HT-29 (cell line): ENCODE results near the gene TNIP2. TPM values are rescaled to one million over a fixed set of nuclear protein-coding genes. Genes with fewer than 3 reads are reported as not detected.
A peak's percentile ranks its signal among the peaks of the same experiment; 100 is the strongest.
"Not testable (repeated sequence)": the region's sequence is repeated elsewhere in the genome, so short reads cannot be mapped to it uniquely, and the experiment has no call there.

Source experiments
- DNase-seq: peaks from one replicate; pipeline ENCODE4 v3.0.0-alpha.2; 2015; ENCODE audit warnings: low spot score
- total RNA-seq: library from RNA; depleted of rRNA; stranded (reverse); fragments of >200 nt; shearing (Covaris generic); gene quantifications from 2 replicates; pipeline ENCODE4 v1.2.3, GENCODE V29; 2014

The TNIP2 gene
- total RNA-seq, 1 experiment from 2014 or later = 99.9 TPM

DNA sequence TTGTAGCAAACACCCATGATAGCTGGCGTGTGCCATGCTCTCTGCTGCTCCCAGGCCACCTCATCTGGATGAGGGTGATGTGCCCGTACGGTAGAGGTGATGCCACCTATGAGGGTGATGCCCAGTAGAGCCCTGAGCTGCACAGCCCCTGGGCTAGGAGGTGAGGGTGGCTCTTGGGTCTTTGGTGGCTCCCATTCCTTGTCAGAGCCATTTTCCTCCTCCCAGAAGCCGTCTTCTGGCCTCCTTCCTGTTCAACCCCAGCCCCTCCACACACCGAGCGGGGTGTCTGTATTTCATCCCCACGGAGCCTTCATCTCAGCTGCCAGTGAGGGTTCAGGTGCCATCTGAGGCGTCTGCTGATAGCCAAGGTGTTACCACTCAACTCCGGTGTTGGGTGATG is 12.0 kb upstream of the TNIP2 start:
- DNase-seq = no peak

DNA sequence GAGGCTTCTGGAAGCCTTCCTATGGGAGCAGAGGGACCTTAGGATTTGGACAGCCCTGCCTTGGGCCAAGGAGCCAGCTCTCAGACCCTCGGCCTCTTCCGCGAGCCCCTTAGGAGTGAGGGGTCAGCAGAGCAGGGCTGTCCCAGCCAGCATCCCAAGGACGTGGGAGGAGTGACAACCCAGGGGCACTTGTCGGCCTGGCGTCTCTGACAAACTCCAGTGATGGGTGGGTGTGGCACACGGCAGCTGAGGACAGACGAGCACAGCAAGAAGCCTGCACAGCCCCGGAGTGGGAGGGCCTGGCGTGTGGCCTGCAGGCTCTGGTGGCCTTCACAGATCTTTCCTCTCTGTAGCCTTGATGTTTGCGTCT is 11.6 kb upstream of the TNIP2 start:
- DNase-seq = no peak

DNA sequence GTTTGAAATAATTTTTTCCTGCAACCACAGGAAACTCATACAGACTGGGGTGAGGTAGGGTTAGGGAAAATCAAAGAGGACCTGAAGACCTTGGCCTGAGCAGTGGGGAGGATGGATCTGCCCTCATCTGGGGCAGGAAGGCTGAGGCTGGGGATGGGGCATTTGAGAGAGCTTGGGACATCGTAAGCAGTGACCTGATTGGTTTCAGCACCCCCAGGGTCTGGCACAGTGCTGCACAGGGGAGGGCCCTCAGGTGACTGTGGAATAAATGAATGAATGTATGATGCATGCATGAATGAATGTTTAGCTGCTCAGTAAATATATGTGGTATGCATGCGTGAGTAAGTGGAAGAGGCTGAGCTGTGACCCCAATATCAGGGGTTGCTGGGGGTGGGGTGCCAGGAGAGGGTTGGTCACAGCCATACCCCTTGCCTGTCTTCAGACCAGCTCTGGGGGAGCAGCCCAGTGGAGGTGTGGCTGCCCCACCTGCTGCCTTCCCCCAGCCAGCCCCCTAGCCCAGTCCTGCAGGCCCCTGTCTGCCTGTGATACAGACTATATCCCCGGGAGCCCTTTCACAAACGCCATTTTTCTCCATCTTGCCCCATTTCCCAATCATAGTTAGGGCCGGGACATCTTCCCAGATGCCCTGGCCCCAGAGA is 11.0 kb upstream of the TNIP2 start:
- no peak for DNase-seq

DNA sequence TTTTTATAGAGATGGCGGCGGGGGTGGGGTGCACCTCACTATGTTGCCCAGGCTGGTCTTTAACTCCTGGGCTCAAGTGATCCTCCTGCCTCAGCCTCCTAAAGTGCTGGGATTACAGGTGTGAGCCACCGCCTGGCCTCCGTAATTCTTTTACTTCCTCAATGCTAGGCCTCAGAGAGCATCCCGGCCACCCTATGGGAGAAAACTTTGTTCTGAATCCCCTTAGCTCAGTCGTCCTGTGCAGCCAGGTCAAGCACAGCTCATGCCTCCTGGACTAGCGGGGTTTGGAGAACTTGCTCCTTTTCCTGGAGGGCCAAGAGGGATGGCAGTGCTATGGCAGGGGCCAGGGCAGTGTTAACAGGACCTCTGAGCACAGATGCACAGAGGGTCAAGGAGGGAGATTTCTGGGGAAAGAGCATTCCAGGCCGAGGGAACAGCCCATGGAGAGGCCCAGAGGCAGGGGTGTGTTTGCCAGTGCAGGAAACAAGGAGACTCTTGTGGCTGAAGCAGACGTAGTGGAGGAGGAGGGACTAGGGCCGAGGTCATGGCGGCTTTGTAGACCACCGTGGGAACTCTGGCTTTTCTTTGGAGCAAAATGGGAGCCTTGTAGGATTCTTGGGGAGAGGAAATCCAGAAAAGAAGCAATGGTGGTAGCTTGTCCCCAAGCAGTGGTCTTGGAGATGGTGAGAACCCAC is 9.8 kb upstream of the TNIP2 start:
- DNase-seq = no peak

DNA sequence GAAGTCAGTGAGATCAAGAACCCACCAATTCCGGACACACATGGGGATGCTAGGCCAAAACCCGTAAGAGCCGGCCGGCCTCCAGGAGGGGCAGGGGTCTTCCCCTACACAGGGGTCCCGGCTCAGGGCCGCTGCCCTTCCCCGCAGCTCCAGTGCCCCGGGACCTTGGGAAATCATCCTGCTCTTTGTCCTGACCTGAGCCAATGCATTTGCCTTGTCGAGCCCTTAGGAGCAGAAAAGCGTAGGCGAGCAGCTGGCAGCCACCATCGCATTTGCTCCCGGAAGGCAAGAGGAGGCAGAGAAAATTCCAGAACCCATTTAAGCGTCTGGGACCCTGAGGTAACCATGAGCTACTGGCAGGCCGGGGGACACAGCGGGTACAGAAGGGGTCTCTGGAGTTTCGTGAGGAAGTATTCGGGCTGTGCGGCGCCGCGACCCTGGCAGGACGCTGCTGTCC is 7.4 kb upstream of the TNIP2 start:
- no peak for DNase-seq

DNA sequence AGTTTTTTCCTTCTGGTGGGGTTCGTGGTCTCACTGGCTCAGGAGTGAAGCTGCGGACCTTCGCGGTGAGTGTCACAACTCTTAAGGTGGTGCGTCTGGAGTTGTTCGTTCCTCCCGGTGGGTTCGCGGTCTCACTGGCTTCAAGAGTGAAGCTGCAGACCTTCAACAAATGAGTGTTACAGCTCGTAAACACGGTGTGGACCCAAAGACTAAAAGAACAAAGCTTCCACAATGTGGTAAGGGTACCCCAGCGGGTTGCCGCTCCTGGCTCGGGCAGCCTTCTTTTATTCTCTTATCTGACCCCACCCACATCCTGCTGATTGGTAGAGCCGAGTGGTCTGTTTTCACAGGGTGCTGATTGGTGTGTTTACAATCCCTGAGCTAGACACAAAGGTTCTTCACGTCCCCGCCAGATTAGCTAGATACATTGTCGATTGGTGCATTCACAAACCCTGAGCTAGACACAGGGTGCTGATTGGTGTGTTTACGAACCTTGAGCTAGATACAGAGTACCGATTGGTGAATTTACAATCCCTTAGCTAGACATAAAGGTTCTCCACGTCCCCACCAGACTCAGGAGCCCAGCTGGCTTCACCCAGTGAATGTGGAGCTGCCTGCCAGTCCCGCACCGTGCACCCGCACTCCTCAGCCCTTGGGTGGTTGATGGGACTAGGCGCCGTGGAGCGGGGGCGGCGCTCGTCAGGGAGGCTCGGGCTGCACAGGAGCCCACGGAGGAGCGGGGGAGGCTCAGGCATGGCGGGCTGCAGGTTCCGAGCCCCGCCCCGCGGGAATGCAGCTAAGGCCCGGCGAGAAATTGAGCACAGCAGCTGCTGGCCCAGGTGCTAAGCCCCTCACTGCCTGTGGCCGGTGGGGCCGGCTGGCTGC is 6.6 kb upstream of the TNIP2 start:
- not testable (repeated sequence) for DNase-seq

DNA sequence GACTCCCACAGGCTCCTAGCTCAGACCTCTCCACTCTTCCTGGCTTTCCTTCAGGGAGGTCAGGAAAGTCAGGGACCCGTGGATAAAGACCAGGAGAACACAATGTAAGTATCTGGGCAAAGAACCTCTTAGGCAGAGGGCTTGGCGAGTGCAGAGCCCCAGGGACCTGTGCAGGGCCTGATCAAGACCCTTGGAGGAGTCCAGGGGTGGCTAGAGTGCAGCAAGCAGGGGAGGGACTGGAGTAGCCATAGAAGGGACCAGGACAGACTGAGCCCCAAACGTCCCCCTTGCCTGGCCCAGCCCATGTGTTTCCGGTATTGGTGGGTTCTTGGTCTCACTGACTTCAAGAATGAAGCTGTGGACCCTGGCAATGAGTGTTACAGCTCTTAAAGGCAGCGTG is 5.9 kb upstream of the TNIP2 start:
- no peak for DNase-seq

DNA sequence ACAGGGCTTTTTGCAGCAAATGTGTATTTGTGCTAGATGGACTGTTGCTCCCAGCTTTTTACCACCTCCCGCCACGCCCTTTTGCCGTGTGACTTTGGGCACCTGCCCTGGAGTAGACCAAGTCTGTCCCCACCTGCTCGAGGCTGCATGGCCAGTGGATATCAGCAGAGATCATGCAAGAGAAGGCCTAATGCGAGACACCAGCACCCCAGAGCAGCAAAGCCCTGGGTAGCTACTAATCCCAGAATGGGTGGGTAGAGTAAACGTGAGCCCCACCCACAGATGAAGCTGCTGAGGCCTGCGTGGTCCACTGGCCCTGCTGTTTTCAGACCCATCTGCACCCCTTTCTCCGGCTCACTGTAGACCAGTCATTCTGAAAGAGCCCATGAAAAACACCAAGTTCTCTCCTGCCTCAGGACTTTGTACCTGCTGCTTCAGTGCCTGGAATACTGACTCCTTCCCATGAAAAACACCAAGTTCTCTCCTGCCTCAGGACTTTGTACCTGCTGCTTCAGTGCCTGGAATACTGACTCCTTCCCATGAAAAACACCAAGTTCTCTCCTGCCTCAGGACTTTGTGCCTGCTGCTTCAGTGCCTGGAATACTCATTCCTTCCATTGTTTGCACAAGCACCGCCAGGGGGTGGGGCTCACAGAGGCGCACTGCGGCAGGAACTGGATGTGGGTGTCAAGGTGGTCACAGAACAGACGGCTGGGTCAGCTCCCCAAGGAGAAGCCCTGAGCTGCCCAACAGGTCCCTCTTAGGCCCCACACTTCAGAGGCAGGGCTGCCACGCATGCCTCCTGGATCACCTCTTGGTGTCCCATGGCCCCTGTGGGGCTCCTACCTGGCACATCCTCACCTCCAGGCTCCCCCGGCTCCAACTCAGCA is 5.1 kb upstream of the TNIP2 start:
- DNase-seq = peak; percentile 81

DNA sequence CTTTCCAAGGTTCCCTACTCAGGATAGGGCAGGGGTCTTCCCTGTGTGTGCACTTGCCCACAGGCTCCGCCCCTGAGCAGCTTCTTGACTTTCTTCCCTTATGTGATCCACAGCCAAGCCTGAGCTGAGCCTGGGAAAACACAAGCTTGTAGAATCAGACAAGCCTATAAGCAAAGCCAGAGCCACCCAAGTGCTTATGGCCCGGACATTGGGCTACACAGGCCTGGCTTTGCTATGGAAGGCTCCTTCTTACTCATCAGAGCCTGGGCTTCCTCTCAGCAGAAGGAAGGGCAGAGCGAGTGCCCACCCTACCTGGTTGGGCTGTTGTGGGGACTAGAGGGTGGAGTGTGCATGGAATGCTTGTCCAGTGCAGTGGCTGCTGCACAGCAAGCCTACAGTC is 1.3 kb upstream of the TNIP2 start:
- DNase-seq = peak; percentile 14

DNA sequence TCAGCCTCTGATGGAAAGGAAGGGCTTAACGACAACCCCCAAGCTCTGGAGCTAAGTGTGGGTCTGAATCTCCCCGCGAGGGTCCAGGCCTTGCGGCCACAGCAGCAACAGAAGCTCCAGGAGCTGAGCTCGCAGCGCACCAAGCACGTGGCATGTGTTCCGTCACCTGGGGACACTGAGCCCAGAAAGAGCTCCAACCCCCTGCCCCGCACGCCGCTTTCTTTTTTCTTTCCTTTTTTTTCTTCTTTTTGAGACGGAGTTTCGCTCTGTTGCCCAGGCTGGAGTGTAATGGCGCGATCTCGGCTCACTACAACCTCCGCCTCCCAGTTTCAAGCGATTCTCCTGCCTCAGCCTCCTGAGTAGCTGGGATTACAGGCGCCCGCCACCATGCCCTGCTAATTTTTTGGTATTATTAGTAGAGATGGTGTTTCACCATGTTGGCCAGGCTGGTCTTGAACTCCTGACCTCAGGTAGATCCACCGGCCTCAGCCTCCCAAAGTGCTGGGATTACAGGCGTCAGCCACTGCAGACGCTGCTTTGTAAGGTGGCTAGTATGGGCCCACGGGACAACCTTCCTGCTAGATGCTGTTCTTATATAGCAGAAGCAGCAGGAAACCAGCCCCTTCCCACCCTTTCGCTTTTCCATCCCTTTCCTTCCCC is 685 bp upstream of the TNIP2 start:
- no peak for DNase-seq

DNA sequence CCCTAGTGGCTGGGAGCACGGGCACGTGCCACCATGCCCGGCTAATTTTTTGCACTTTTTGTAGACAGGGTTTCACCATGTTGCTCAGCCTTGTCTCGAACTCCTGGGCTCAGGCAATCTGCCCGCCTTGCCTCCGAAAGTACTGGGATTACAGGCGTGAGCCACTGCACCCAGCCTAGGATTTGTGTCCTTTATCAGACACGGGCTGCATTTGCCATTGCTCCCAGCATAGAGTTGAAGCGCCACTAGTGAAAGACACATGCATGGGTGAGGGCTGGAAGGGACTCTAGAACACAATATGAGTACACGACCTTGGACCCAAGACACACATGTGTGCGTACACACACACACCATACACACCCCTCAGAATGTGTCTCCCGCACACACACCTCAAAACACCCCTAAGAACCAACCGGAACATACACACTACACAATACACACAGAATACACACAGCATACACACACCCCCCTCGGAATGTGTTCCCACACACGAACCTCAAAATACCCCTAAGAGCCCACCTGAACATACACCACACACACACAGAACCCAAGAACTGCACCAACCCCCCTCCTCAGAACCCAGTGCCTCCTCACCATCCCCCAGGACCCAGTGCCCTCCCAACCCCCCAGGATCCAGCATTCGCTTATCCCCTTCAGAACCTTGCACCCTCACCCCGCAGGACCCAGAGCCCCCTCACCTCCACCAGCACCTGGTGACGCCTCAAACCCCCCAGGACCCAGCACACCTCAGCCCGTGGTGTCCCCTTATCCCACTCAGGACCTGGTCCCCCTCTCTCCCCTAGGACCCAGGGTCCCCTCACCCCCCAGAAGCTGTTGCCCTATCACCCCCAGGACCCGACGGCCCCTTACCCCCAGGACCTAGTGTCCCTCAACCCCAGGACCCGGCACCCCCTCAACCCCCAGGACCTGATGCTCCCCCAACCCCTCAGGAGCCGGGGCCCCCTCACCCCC is 1.0 kb downstream of the TNIP2 start:
- no peak for DNase-seq

DNA sequence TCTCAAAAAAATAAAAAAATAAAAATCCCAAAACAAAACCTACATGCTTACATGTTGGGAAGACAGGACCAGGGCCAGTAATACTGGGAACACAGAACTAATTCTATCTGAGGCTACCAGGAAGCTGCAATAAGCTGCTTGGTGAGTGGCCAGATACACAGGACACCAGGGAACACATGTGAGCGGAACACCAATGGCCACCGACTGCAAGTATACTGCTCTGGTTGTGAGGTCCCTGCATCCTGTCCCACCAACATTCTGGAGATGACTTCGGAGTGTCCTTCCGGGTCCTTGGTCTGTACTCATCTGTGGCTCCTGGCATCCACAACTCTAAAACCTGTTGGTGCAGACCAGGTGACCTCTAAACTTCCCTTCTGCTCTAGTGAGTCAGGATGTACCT is 2.7 kb downstream of the TNIP2 start:
- DNase-seq = no peak

DNA sequence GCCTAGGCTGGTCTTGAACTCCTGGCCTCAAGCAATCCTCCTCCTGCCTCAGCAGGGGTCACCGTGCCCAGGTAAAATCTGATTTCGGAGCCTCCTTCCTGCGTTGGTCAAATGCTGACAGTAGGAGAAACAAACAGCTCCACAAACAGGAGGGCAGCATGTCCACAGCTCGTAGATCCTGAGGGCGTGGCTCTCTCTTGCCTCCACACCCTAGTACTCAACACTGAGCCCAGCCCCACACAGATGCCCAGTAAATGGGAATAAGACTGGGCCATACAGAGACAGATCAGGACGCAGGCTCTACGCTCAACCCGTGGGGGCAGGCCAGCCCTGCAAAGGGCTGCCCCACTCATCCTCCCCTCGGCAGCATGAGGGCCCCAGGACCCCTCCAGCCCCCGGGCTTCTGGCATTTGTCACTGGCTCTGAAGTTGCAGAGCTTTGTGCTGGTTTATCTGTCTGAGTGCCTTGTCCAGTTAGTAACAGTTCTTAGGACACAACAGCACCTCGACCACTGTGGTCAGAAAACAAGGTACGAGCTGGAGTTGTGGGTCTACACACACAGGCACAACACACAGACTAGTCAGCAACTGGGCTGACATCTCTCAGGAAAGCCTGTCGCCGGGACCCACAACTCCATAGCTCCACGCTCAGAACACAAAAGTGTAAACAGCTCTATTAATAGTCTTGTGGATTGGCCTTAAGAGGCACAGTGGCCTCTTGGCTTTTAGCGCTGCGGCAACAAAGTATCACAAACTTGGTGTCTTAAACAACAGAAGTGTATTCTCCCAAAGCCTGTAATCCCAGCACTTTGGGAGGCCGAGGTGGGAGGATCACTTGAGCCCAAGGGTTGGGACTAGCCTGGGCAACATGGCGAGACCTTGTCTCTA is 5.2 kb downstream of the TNIP2 start:
- DNase-seq = no peak

DNA sequence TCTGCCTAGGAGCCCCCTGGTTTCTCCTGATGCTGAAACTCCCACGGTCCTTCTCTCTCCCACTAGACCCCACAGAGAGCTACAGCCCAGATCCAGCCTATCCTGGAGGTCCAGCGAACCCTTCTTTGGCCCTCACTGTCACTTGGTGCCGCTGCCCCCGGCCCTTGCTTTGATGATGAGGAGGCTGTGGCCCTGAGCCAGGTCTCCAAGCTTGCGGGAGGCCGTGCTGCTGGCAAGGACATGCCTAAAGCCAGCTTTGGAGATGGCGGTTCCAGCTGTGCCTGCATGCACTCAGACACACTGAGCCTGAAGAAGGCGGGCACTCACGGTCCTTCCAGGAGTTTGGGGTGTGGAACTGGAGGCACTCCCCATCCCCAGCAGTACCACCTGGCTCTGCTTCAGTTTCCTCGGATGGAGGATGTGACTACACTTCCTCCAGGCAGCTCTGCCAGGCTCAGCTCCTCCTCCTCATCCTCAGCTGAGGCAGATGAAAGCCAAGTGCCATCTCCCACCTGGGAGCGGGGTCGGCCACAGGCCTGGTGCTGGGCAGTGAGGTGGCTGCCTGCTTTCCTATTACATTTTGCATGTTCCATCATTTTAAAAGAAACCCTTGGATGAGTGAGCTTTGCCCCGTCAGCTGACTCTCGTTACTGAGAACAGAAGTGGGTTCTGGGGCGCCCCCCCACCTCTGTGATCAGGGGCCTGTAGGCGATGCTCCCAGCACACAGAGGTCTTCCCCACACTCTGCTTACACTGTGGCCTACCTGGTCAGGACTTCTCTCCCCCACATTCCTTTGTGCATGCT is 9.0 kb downstream of the TNIP2 start:
- DNase-seq = no peak

DNA sequence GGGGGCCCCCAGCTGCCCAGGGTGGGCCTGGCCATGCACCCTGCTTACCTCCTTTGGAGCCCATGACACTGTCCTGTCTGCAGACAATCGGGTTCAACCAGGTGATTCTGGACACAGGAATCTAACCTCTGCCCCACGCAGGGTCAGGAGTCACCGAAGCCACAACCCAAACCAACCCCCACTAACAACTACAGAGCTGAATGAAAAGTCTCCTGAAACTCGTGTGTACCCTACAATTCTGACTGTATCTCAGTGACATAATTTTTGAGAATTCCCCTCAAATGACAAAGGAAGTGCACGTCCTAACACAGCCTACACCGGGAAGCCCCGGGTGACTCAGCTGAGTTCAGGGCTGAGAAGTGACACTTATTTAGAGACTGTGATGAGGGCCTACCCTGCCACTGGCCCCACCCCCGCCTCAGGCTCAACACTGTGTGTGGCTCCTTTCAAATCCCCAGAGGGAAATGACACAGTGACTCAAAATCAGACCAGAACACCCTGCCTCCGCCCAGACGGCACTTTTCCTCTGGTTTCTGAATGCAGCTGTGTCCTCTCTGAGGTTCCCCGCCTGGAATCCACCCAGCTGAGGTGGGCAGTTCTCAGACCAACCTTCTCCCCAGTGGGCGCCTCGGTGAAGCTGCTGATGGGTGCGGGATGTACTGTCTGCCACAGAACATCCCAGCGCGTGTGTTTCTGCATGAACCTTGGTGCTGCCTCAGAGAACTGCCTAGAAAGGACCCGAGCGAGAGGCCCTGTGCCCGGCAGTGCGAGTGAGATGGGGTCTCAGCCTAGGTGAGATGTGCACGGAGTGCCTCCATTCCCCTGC is 9.9 kb downstream of the TNIP2 start:
- DNase-seq = no peak

DNA sequence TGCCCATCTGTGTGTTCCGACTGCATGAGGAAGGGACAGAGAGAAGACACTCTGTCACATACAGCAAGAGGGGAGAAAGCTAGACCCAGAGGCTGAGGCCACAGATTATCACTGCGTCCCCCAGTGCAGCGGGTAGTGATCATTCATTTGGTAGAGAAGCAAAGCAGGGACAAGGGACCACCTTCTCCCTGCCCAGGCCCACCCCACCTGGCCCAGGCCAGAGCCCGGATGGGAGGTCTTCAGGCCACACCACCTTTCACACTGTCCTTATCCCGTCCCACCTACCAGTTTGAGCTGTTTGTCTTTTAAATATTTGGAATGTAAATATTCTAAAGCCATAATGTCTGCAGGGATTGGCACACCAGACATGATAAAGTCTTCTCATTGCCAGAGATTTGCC is 10.6 kb downstream of the TNIP2 start:
- DNase-seq = no peak
